Cardiac fibroblast (primary cell): ENCODE results near the gene DNAJA4.
A peak's percentile ranks its signal among the peaks of the same experiment; 100 is the strongest.

ENCODE experiments used
- DNase-seq, 2 donors: peaks; one replicate each; pipeline versions ENCODE4 v3.0.0 to v3.0.0-alpha.2; 2010; ENCODE audit warnings: low read depth in 2 of 2
- H3K4me3 ChIP-seq, 2 donors: replicated peaks in 1 of 2; 1 replicate in 1 of 2; 2 replicates in 1 of 2; pipeline ENCODE4 v1.5.1; 2011; ENCODE audit warnings: low read depth in 2 of 2, low read length in 2 of 2, mild to moderate bottlenecking in 2 of 2, moderate library complexity in 1 of 2
- TF ChIP-seq, protein P1 (sequence below): IDR thresholded peaks from one replicate; pipeline ENCODE4 v1.5.1; 2011; ENCODE audit warnings: low read depth, mild to moderate bottlenecking, low read length, inconsistent platforms

Gene DNAJA4

DNA sequence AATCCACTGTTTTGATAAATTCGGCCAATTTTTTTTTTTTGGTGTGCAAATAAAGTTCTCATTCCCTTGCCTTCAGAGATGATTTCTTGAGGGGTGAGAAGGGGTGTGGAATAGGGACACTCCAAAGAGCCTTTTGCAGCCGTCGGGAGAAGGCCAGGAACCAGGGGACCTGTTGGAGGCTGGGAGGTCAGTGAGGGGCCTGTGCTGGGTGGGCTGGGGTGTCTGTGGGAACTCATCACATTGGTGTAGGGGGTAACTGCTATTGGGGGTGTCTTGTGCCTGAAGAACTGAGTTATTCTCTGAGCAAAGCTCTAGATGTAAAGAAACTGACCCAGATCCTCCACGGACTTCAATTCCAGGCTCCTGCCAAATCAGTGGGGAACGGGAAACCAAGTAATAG, 48.6 kb downstream of the DNAJA4 start:
- no peak overlapping the region for H3K4me3 ChIP-seq
- TF ChIP-seq, protein P1, sequence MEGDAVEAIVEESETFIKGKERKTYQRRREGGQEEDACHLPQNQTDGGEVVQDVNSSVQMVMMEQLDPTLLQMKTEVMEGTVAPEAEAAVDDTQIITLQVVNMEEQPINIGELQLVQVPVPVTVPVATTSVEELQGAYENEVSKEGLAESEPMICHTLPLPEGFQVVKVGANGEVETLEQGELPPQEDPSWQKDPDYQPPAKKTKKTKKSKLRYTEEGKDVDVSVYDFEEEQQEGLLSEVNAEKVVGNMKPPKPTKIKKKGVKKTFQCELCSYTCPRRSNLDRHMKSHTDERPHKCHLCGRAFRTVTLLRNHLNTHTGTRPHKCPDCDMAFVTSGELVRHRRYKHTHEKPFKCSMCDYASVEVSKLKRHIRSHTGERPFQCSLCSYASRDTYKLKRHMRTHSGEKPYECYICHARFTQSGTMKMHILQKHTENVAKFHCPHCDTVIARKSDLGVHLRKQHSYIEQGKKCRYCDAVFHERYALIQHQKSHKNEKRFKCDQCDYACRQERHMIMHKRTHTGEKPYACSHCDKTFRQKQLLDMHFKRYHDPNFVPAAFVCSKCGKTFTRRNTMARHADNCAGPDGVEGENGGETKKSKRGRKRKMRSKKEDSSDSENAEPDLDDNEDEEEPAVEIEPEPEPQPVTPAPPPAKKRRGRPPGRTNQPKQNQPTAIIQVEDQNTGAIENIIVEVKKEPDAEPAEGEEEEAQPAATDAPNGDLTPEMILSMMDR, result no peak
- DNase-seq, result no peak

DNA sequence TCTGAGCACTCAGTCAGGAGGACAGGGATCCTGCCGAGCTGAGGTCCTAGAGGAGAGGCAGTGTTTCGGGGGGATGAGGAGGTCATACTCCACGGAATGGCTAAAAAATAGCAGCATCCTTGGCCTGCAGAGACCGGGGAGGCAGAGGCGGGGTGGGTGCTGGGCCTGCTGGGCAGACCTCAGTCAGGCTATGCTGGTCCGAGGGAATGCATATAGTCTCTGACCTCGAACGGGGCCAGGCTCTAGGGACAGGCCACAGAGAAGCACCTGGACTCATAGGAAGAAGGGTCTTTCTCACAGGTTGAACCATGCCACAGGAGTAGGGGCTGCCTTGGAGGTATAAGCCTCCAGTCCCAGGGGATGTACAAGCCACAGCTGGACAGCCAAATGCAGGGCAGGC, 49.0 kb downstream of the DNAJA4 start:
- TF ChIP-seq, protein P1, result no peak
- DNase-seq, result no peak
- no peak overlapping the region for H3K4me3 ChIP-seq

DNA sequence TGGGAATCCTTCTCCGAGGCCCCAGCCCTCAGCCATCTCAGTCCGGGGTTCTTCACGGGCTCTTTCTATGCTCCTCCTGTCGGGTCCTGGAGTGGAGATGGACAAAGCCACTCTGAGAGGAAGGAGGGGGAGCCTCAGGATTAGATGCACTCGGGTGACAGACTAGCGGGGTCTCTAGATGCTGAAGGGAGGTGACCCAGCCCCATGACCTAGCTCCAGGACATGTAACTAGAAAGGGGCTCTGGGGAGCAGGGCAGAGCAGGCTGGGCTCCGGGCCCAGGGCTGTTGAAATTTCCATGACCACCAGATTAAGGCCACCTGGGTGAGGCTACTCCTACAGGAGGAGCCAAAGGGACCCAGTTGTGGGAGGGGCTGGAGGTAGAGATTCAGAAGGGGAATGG, 49.8 kb downstream of the DNAJA4 start:
- DNase-seq, result no peak
- TF ChIP-seq, protein P1, result no peak
- no peak overlapping the region for H3K4me3 ChIP-seq

DNA sequence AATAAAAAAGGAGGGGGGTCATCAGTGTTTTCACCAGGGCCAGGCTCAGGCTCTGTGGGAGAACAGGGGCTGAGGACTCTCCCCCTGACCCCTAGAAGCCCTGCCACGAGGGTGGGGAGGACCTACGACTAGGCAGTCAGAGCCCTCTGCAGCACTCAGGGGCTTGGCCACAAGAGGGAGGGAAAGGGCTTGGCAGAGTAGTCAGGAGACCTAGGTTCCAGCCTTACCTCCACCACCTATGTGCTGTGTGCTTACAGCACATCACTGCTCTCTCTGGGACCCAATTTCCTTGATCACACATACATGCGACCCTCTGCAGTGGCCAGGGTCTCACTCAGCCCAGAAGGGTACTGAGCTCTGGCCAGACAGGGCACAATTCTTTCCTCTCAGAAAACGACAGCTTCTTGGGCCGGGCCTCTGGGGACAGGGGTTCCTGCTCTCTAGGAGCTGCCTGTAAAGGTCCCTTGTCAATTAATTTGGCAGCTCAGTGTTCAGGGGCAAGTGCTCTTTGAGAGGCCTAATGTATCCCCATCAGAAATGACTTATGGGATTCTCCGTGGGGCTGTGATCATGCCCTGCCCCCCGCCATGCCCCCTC, 51.4 kb downstream of the DNAJA4 start:
- DNase-seq, result peak in 1 of 2 donors; percentile 6
- H3K4me3 ChIP-seq, result no peak overlapping the region
- TF ChIP-seq, protein P1, result peak; percentile 29

DNA sequence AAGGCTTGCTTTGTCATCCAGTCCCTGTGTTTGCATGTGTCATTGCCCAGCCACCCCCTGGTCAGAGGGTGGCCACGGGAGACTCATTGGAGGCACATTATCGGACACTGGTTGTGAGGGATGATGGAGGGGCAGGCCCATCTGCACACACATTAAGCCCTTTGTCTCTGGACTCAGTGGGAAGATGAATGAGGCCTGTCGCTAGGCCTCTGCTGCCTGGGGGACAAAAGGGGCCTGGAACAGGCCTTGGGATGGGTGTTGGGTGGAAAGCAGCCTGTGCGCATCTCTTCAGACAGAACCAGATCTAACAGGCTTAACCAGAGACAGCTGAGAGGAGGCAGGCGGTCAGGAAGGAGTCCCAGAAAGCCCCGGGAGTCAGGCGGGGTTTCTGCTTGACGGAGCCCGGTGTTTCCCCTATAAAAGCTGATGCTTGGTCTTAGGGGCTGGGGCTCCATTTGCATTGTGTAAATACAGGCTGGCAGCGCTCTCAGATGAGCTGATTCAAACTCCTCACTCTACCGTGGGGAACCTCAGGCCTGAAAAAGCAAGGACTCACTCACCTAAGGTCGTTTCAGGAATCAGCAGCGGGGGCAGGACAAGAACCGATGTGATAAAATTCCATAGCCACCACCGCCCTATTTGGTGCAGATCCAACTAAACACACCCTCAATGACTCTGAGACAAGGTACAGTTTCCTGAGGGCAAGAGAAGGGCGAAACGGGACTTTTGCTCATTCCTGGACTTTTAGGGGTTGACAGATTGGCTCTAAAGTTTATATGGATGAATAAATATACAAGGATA, 52.1 kb downstream of the DNAJA4 start:
- TF ChIP-seq, protein P1, result no peak
- no peak for DNase-seq
- H3K4me3 ChIP-seq, result no peak overlapping the region

DNA sequence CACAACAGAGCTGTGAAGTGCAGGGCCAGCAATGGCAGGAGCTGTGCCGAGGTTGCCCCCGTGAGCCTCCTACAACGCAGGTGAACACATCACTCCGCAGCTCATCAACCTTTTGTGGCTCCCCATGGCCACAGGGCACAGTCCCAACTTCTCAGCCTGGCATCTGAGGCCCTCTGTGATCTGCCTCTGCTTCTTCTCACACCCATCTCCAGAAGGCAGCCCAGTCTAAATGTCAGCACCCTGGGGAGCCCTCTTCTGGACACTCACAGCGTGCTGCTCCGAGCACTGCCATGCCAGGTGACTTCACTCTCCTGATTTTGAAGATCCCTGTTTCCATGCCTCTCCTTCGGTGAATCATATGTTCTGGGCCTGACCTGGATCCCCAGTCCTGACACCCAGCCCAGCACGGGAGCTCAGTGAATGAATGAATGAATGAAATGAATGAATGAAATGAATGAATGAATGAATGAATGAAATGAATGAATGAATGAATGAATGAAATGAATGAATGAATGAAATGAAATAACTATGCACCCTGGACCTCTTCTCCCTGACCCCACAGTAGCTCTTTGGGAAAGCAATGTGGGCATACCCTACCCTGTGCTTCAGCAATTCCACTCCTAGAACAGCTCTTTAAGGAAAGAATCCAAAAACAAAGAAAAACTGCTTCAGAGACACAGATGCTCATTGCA, 52.9 kb downstream of the DNAJA4 start:
- H3K4me3 ChIP-seq, result no peak overlapping the region
- peak; percentile 14 to 29 for DNase-seq
- TF ChIP-seq, protein P1, result peak; percentile 23
